Activated CD4-positive, CD25-positive, alpha-beta regulatory T cell treated with anti-CD3 and anti-CD28 coated beads, Interleukin-2, amount 50 U/mL, for 72 hours (primary cell): ENCODE data around the gene TMEM156.

ENCODE experiments used
- DNase-seq: peaks from one replicate; pipeline ENCODE4 v3.0.0; 2021

TMEM156 gene, protein sequence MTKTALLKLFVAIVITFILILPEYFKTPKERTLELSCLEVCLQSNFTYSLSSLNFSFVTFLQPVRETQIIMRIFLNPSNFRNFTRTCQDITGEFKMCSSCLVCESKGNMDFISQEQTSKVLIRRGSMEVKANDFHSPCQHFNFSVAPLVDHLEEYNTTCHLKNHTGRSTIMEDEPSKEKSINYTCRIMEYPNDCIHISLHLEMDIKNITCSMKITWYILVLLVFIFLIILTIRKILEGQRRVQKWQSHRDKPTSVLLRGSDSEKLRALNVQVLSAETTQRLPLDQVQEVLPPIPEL

DNA sequence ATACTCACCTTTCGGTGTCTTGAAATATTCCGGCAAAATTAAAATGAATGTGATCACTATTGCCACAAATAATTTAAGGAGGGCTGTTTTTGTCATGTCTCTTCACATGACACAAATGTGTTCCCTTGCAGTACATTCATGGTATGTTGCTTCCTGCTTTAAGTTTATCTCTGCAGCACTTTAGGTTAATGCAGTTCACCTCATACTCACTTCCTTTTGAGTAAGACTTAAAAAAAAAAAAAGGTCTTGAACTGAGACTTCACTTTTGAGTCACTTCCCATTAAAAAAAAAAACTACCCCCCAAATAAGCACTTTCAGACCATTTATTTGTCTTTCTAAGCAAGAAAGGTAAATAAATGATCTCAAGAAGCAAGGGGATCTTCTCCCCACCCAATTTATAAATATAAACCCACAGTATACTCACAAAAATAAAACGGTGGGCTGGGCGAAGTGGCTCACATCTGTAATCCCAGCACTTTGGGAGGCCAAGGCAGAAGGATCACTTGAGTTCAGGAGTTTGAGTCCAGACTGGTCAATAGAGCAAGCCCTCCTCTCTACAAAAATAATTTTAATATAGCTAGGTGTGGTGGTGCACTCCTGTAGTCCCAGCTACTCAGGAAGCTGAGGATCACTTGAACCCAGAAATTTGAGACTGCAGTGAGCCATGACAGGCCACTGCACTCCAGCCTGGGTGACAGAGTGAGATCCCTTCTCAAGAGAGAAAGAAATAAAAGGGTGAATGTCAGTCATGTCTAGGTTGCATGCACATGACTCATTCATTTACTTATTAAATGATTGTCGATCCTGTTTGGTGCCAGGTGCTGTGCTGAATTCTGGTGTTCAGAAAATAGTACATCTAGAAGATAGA, at the start of gene TMEM156:
TSS of gene TMEM156 (minus strand) at position 192 of the 868 bp plus-strand sequence. CDS start at position 96, 96 bp downstream.
- DNase-seq = no peak

DNA sequence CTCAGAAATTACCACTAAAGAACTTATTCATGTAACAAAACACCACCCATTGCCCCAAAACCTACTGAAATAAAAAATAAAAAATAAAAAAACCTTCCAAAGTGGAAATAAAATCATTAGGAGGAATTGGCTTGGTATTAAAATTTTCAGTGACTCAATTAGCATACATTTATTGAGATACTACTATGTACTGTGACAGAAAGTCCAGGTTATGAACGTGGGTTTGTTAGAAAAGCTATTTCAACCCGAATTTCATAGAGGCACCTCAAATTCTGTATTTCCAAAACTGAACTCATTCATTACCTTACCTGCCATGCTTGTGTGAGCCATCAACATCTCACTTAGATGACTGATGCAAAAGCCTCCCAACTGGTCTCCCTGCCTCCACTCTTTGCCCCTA, 46.6 kb upstream of the TMEM156 start:
- no peak for DNase-seq

DNA sequence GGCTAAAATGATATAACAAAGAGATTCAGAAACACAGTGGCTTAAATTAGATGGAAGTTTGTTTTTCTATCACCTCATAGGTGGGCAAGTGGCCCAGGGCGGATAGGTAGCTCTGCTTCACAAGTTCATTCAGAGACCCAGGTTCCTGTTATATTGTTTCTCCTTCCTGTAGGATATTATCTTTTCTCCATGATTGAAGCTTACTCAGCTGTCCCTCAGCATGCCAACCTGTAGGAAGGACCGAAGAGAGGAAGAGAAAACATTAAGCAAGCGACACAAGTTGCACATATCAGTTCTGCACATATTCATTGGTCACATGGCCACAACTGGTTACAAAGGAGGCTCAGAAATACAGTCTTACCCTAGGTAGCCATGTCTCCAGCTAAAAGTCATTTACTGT, 36.7 kb upstream of the TMEM156 start:
- DNase-seq = no peak

DNA sequence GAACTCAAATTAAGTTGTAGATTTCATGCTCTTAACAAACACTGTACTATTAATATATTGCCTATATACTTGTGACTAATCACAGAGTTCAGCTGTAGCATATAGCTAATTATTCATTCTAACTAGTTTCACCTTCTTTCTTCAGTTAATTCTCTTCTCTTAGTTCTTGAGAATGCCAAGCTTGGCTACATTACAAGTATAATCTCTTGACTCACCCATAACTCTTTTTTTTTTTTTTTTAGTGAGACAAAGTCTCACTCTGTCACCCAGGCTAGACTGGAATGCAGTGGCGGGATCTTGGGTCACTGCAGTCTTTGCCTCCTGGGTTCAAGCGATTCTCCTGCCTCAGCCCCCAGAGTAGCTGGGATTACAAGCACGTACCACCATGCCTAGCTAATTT, 35.2 kb upstream of the TMEM156 start:
- DNase-seq = no peak

DNA sequence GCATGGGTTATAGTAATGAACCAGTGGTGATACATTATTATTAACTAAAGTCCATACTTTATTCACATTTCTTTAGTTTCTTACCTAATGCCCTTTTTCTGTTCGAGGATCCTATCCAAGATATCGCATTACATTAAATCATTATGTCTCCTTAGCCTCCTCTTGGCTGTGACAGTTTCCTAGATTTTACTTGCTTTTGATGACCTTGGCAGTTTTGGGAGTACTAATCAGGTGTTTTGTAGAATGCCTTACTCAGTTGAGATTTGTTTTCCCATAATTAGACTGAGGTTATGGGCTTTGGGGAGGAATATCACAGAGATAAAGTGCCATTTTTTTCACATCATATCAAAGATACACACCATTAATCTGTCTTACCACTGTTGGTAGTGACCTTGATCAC, 34.8 kb upstream of the TMEM156 start:
- no peak for DNase-seq

DNA sequence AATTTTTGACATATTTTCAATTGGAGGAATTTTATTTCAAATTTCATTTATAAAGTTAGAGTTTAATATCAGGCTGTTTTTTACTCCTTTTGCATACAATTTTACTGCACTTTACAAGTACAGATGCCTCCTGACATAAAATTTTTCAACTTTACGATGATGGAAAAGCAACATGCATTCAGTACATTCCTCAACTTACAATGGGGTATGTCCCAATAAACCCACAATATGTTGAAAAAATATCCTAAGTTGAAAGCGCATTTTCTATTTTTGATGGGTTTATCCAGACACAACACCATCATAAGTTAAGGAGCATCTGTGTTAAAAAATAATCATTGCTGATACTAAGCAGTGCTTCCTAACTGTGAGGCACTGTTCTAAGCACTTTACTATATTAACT, 34.2 kb upstream of the TMEM156 start:
- no peak for DNase-seq

DNA sequence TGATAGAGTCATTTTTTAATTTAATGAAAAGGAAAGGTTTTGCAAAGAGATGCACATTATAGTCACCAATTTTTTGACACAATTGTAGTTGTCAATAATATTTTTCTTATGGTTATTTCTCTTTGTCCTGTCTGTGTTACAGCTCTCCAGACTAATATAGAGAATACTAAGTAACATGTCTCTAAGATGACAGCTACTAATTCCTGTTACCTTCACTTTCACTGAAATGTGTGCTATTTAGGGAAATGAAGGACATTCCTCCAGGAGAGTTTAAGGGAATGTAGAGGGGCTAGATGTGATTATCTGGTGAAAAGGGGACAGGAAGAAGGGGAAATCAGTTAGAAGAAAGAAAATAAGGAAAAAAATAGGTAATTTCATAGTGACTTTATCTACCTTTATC, 31.2 kb upstream of the TMEM156 start:
- DNase-seq = no peak

DNA sequence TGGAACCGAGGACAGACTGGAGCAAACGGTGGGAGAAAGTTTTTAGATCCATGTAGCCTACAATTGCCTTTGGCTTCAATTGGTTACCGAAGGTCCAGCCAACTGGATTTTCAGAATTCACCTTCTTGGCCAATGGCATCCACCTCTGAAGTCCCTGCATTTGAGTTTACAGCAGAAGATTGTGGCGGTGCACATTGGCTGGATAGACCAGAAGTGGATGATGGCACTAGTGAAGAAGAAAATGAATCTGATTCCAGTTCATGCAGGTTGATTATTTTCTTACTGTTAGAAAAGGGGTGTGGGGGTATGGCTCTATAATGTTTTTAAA, 30.5 kb upstream of the TMEM156 start:
- no peak for DNase-seq

DNA sequence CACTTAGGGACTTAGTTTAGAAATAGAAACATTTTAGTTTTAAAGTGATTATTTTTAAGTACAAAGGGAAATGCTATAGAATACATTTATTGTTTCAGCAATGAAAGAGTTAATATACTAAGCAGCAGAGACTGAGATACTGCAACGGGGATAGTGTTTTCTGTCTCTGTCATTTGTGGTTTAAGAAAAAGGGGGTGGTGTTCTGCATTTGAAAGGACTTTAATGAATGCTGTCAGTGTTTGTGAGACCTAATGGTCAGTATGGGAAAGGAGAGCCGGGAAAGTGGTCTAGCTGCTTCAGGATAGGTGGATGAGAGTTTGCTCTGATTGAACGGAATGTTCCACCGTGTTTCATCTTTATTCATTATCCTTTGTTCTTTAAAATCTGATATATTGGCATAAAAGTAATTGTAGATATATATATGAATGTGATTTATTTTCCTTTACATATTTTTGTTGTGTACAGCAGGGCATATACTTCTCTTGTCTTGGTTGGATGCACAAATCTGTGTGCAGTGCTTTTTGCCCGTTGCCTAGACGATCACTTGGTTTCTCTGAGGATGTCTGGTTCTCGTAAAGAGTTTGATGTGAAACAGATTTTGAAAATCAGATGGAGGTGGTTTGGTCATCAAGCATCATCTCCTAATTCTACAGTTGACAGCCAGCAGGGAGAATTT, 30.0 kb upstream of the TMEM156 start, which contains the start of gene KLHL5:
TSS of gene KLHL5 (plus strand) at position 139 of the 676 bp plus-strand sequence. CDS start at position 560, 421 bp downstream.
- DNase-seq = no peak

DNA sequence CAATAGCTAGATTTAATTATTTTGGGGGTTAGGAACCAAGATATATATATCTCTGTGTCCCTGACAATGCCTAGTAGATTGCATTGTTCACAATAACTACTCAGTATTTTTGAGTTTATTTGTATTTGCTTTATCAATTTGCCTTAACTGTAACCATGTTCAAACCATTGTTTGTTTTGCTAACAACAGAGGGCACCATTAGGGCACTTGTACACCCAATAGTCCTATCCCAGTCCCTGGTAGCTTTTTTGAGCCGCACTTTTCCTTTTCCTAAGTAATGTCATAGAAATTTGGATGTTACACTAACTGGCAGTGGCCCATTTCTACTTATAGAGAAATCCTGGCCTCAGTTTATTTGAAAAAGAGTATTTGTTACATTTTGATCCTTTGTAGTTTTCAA, 29.2 kb upstream of the TMEM156 start:
- no peak for DNase-seq

DNA sequence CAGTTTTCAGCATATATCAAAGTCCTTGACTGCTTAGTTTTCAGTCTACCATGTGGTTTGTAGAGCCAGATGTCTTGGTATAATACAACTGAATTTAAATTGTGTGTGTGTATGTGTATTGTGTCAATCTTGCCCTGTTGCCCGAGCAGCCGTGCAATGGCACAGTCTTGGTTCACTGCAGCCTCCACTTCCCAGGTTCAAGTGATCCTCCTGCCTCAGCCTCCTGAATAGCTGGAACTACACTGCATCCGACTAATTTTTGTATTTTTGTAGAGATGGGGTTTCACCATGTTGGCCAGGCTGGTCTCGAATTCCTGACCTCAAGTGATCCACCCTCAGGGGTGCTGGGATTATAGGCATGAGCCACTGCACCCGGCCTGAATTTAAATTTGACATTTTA, 23.8 kb upstream of the TMEM156 start:
- DNase-seq = no peak

DNA sequence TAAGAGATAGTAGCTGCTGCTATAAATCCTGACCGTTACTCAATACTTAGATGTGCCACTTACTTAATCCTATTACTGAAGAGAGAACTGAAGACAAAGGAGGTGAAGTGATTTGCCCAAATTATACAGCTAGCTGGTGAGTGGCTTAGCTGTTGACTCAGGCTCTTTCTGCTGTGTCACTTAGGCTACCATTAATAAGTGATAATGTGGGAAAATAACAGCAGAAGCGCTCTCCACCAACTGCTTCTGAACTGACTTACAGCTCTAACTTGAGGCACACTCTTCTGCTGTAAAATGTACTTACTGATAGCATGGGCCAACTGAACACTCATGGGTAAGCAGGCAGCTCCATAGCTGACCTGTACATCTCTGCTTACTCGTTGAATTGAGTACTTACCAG, 22.3 kb upstream of the TMEM156 start:
- DNase-seq = no peak

DNA sequence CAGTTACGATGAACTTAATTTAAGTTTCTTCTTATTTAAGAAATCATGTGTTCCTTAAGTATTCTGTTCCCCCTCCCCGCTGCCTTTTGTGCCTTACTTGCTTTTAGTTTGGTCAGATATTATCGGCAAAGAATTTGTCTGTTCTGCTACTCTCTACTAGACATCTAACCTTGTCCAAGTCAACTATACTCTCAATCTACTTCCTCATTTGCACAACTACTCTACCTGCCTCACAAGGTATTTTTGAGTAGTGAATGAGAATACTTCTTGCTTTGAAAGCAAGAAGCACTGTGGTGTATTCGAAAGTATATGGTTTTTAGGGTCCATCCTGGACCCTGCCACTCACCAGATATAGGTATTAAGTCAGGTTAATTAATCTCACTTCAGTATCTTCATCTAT, 21.8 kb upstream of the TMEM156 start:
- DNase-seq = no peak

DNA sequence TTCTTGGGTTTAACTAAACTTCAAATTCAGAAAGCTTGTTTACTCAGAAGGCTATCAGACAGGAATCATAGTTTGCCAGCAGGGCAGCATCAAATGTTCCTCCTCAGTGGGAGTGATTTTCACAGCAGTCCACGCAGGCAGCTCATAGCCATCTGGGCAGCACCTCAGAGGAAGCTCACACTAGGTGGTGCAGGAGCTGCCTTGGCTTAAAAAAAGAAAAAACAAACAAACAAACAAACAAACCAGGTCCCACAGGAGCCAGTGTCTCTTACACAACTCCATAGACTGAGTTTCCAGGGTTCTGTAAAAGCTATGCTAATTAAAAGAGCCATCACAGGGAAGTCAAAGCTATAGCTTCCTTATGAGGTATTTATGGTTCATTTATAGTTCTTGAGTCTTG, 19.3 kb upstream of the TMEM156 start:
- no peak for DNase-seq

DNA sequence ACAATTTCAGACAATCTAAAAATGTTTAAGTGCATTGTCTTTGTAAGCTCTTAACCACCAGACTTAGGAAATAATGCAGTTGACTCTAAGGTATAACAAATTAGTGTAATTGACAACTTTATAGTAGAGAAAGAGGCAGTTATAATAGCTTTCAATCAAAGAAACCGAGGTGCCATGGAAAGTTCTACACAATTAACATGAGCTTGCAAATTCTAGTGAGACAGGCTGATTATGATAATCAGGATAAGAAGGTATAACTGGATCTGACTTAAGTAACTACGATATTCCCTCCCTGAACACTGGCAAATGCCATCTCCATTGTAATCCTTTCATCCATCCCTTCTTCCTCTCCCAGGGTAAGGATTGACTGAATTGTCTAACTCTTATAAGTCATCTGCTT, 18.4 kb upstream of the TMEM156 start:
- no peak for DNase-seq

DNA sequence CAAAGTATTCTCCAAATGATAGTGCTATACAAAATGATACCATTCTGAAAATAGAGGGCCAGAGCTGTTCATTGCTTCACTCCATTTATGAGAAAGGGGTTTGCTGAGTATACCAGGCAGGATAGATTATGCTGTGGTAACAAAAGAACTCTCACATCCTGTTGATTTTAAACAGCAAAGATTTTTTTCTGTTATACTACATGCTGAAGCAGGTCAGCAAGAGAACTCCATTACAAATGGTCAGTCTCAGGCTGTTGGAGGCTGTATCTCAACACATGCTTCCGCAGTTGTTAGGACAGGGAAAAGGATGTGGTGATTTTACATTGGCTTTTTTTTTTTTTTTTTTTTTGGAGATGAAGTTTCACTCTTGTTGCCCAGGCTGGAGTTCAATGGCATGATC, 16.1 kb upstream of the TMEM156 start:
- no peak for DNase-seq

DNA sequence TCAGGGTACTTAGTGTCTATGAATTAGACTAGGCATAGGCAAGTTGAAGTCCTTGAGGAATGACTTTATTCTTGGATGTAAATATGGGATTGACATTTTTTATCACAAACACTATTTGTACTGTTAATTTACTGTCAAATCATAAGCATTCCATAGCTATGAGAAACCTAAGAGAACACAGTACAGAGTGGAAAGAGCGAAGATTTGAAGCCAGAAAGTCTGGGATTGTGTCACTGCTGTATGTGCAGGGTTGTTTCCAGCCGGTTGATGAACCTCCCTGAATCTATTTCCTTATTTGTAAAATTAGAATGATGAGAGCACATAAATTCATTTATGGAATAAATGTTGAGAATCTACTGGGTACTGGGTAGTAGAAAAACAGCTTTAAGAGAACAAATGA, 15.5 kb upstream of the TMEM156 start:
- no peak for DNase-seq

DNA sequence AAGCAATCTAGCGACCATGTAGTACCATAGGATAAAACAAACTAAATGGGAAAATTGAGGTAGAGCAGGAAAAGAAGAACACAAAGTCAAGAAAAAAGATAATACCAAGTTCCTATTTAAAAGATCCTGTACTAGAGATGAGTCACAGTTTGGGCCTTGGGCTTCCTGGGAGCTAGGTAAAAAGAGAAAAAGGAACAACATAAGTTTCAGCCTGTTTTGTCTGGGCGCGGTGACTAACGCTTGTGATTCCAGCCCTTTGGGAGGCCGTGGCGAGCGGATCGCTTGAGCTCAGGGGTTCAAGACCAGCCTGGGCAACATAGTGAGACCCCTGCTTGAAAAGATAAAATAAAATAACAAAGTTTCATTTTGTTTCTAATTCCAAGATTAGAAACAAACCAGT, 14.0 kb upstream of the TMEM156 start:
- DNase-seq = no peak

DNA sequence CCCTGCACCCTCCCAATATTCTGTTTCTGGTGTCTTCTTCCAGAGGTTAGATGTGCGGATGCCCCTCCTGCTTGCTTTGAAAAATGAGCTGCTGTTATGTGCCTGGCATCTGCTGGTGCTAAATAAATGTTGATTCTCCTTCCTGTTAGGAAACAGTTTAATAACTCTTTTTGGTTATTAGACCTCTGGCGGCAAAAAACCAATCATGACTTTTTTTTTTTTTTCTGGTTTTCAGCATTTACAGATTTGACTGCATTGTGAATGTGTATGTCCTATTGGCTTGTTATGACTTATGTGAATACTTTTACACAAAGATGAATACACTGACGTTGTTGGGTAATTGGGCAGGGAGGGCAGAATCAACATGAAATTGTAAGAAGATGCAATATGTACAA, 13.6 kb upstream of the TMEM156 start:
- no peak for DNase-seq

DNA sequence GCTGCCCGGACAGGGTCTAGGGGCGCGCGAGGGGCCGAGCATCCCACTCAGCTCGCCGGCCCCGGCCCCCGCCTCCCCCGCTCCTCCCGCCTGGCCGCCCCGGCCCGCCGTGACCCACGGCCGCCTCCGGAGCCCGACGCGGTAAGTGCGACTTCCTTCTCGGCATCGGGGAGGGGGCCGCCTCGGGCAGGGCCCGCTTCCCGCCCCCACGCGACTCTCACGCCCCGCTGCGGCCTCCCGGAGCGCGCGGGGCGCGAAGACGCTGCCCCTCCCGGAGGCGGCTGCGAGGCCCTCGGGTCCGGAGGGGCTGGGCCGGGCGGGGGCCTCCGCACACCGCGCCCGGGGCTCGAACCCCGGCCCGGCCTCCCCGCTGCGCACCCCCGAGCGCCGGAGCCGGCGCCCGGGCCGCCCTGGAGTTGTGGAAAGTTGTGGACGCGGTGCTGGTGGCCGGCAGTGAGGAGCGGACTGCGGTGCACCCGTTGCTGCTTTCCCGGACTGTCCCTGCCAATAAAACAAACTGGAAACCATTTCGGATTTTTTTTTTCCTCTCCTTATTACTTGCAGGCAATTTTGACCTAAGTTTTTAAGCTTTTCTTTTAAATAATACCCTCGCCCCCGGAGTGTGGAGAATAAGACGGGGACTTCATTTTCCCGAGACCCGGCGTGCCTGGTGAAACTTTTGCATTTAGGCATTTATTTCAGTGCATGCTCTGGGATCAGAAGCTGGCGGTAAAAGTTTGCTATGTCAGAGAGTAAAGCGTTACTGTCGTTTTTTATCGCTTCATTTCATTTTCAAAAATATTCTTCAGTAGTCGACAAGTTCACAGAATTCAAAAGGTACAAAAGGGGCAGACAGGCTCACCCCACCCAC, 13.0 kb upstream of the TMEM156 start:
- no peak for DNase-seq

DNA sequence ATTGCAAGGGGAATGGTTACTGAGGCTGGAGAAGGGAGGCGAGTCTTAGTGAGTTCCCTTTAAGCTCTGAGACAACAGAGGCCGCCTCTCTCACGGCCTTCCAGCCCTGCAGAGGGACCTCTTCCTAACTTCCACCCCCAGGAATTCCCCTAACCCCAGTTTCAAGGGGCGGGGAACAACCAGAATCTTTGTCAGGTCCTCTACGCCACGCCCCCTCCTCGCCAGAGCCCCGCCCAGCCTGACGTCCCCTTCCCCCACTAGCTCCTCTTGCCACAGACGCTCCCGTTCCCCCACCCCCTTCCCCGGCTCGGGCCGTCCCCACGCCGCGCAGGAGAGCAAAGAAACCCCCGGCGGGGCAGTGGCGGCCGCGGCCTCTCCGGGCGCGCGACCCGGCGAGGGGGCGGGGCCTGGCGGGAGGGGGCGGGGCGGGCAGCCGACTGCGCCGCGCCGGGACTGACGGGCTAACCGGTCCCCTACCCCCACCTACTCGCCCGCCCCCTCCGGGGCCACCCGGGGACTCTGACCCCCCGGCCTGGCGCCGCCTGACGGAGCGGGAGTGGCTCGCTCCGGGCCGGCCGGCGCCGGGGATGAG, 12.3 kb upstream of the TMEM156 start:
- peak; percentile 92 for DNase-seq

DNA sequence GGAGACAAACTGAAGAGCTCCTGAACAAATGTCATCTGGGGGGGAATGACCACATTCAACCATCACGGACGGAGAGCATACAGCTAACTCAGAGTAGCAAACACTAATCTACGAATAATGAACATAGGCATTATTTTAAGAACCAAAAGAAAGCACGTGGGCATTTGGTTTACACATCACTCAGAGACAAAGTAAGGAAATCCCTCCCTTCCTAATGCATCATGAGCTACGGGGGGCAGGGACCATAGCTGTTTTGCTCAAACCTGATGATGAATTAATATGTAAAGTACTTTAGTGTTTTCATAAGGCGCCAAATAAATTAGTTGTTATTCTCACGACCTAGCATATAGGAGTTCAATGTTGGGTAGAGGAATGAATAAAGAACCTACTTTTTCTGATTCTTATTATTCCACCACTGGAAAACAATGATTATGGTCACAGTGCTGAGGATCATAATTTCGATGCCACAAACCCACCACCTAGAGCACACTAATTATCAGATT, 11.7 kb upstream of the TMEM156 start:
- DNase-seq = no peak
